ENCODE data around the gene KRT4.

The KRT4 gene

DNA sequence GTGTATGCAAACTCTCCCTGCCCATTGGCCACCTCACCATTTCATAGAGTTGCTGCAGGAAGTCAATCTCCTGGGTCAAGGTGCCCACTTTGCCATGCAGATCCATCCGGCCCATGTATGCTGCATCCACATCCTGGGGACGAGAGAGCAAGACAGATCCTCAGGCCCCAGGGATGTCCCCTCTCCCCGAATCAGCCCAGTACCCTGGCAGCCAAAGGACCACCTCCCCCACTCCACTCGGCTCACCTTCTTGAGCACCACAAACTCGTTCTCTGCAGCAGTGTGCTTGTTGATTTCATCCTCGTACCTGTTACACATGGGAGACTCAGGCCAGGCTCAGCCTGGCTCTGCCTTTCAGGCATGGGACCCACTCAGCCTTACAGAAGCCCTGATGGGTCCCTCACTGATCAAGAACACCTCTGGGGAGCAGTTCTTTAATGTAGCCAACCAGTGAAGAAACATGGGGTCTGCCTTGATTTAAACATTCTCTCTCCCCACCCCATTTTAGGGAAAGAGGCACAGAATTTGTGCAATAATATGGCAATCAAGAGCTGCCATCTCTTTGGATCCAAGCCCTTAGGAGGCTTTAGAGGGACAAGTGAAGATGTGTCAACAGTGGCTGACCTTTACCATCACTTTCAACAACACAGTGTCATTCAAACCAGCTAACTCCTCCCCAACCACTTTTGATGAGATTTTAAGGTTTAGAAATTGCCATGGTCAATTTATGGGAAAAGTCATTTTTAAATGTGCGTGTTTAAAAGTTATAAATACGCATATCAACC is 16.3 kb upstream of the KRT4 start:
- ATAC-seq: no peak
- Mint-ChIP-seq H3K27me3 (peaks cover 50% of the 10 kb centered on the region), H3K4me1 (no peaks in the 10 kb centered on the region), H3K27ac (no peak overlapping the region), H3K9me3 (no peaks in the 10 kb centered on the region), H3K4me3 (no peak overlapping the region), H3K36me3 (no peaks in the 10 kb centered on the region)

DNA sequence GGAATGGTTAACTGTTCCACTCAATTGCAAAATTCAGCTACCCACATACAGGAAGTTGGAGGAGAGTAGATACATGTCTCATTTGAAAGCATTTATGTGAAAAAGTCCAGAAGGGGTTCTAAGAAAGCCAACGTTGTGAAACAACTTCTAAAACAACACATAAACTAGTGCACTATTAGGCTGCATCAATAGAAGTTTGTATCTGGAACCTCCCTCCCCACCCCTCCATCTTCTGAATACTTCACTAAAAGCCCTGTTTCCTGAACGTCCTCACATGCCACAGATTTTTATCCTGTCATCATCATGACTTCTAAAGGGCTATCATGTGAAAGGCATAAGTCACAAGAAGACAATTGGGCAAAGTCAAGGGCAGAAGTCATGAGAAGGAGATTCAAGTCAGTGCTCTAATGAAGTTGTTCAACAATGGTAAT is 14.7 kb upstream of the KRT4 start:
- H3K27me3 Mint-ChIP-seq: peaks cover 54% of the 10 kb centered on the region
- no peak overlapping the region for H3K4me3 Mint-ChIP-seq
- H3K27ac Mint-ChIP-seq: no peak overlapping the region
- no peaks in the 10 kb centered on the region for H3K9me3 Mint-ChIP-seq
- ATAC-seq: no peak
- no peaks in the 10 kb centered on the region for H3K4me1 Mint-ChIP-seq
- H3K36me3 Mint-ChIP-seq: no peaks in the 10 kb centered on the region

DNA sequence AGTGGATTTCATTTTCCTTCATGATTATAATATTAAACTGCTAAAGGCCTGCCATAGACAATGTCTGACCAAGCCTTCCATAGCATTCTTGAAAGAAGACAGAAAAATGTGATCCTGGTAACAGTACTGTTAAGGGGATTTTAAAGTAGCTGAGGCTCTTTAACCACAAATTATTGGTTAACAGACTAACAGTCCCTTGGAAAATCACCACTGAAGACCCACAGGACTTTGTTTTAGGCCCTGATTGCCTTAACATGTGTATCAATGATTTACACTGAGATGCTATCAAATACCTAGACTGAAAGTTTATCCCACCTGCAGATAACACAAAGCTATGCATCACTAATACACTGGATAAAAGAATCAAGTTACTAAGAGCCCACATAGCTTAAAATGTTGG is 14.2 kb upstream of the KRT4 start:
- no peaks in the 10 kb centered on the region for H3K4me1 Mint-ChIP-seq
- no peak overlapping the region for H3K27ac Mint-ChIP-seq
- H3K4me3 Mint-ChIP-seq: no peak overlapping the region
- H3K36me3 Mint-ChIP-seq: no peaks in the 10 kb centered on the region
- H3K9me3 Mint-ChIP-seq: no peaks in the 10 kb centered on the region
- H3K27me3 Mint-ChIP-seq: peaks cover 59% of the 10 kb centered on the region
- no peak for ATAC-seq

DNA sequence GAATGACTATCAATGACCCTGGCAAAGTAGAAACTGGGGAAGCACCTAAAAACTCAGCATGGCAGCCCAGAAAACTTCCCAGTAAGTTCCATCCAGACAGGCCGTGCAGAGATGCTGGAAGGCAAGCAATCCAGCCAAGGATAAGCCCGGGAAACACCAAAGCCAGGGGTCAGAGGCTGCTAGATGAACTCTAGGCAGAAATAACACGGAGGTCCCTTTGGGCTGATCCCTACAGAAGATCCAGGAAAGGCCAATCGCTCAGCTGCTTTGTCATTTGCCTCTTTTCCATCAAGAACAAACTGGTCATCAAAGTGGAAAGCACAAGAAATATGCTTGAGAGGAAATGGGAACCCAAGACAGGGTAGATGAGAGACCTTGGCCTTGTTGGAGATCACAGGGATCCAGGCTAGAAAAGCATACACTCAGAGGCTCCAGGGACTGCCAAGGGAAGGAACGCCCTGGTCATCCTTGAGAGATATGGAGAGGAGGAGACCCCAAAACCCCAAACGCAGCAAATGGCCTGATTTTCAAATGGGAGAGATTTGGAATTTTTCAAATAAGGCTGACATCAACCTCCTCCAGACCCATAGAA is 13.7 kb upstream of the KRT4 start:
- no peaks in the 10 kb centered on the region for H3K4me1 Mint-ChIP-seq
- H3K27ac Mint-ChIP-seq: no peak overlapping the region
- H3K9me3 Mint-ChIP-seq: no peaks in the 10 kb centered on the region
- ATAC-seq: no peak
- H3K27me3 Mint-ChIP-seq: peaks cover 64% of the 10 kb centered on the region
- H3K36me3 Mint-ChIP-seq: no peaks in the 10 kb centered on the region
- no peak overlapping the region for H3K4me3 Mint-ChIP-seq

DNA sequence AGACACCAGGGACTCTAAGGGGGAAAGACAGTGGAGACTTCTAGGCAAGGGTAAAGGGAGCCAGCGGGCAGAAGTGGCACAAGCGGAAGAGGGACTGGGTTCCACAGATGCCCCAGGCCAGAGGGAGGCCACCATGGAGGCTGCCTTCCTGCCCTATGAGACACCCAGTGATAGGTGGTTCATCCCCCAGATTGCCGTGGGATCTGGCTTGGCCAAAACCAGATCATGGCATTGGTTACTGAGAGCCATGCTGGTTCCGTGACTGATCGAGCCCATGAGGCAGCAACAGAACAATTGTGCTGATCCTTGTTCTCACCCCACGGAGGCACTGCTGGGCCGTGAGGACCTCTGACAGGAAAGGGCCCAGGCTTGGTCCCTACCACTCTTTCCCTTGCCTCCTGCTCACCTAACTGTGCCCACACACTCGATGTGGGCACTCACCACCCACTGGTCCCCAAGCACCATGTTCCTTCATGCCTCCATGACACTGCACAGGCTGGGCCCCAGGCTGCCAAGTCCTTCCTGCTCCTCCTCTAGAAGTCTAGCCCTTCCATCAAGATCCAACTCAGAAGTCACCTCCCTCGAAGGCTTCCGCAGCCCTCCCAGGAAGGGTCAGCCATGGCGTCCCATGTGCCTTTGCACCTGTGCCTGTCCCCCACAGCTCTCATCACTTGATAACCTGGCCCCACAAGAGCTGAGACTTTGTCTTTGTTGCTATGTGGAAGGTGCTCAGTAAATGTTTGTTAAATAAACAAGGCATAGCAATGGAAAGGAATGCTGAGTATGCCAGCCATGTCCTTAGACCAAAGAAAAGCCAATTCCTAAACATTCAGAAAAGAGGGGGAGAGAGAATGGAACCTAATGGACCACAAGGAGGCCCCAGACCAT is 12.9 kb upstream of the KRT4 start:
- ATAC-seq: no peak
- H3K27me3 Mint-ChIP-seq: peaks cover 66% of the 10 kb centered on the region
- H3K27ac Mint-ChIP-seq: no peak overlapping the region

DNA sequence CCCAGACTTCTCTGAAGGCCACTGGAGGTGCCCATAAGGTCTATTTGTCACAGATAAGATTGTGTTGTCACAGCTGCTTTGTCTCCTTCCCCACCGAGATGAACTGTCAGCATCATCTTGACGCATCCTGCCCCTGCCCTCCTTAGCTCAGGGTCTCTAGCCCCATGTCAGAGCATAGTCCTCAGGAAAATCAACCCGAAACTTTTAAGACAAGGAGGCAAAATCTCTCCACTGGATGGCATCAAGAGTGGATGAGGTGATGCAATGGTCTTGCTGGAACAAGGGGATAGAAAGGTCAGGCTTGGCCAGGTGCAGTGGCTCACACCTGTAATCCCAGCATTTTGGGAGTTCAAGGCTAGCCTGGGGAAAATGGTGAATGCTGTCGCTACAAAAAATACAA is 12.0 kb upstream of the KRT4 start:
- Mint-ChIP-seq H3K27ac (no peak overlapping the region), H3K9me3 (no peaks in the 10 kb centered on the region), H3K4me1 (no peaks in the 10 kb centered on the region), H3K27me3 (peaks cover 60% of the 10 kb centered on the region), H3K36me3 (no peaks in the 10 kb centered on the region), H3K4me3 (no peak overlapping the region)
- no peak for ATAC-seq

More for the DNA sequence above, 12.9 kb upstream of the KRT4 start:
- no peaks in the 10 kb centered on the region for H3K36me3 Mint-ChIP-seq
- H3K4me3 Mint-ChIP-seq: no peak overlapping the region
- no peaks in the 10 kb centered on the region for H3K4me1 Mint-ChIP-seq
- H3K9me3 Mint-ChIP-seq: no peaks in the 10 kb centered on the region

DNA sequence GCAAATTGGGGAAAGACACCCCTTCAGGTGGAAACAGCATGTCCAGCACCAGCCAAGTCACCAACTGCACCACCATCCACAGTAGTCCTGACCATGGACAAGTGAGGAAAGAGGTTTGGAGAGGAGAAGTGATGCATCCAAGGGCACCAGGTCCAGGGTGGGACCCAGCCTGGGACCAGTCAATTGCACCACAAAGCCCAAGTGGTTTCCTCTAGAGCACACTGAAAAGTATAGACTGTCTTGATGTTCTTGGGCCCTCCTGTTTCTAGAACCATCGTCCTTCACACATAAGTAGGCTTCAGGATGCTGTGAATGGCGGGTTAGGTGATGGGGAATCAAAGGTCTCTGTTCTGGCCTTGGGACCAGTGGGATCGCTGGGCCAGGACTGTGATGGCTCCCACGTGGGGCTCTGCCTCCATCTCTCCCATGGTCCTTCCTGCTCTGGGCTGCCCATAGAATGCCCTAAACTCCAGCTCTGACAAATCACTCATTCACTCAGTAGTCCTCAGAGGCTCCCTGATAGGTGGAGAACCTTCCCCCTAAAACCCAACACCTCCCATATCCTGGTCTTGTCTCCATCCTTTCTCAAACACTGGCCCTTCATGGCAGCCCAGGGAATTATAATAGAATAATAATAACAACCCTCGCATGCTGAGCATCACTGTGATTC is 11.0 kb upstream of the KRT4 start:
- Mint-ChIP-seq H3K9me3 (no peaks in the 10 kb centered on the region), H3K27ac (no peak overlapping the region), H3K4me3 (no peak overlapping the region), H3K27me3 (peaks cover 60% of the 10 kb centered on the region), H3K4me1 (no peaks in the 10 kb centered on the region), H3K36me3 (no peaks in the 10 kb centered on the region)
- no peak for ATAC-seq

DNA sequence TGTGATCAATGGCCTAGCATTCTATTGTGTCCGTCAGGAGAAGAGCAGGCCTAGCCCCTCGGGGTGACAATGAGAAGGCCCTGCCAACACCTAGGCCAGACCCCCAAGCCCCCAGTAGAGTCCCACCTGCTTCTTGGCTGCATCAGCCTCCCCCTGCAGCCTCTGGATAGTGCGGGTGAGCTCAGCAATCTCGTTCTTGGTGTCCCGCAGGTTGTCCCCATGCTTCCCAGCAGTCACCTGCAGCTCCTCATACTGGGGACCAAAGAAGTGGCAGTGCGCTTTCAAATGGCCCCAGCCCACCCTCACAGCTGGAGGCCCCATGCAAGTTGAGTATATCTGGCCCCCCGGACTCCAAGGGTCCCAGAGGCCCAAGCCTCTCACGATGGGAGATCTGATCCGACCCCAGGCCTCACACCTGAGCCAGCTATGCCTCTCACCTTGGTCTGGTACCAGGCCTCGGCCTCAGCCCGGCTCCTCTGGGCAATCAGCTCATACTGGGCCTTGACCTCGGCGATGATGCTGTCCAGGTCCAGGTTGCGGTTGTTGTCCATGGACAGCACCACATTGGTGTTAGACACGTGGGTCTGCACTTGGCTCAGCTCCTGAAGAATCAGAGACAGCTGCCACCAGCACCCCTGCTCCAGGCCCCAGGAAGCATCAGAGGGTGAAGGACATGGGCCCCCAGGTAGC is 10.0 kb upstream of the KRT4 start:
- Mint-ChIP-seq H3K4me1 (no peaks in the 10 kb centered on the region), H3K27ac (no peak overlapping the region), H3K36me3 (no peaks in the 10 kb centered on the region), H3K9me3 (no peaks in the 10 kb centered on the region), H3K4me3 (no peak overlapping the region), H3K27me3 (peaks cover 62% of the 10 kb centered on the region)
- no peak for ATAC-seq

DNA sequence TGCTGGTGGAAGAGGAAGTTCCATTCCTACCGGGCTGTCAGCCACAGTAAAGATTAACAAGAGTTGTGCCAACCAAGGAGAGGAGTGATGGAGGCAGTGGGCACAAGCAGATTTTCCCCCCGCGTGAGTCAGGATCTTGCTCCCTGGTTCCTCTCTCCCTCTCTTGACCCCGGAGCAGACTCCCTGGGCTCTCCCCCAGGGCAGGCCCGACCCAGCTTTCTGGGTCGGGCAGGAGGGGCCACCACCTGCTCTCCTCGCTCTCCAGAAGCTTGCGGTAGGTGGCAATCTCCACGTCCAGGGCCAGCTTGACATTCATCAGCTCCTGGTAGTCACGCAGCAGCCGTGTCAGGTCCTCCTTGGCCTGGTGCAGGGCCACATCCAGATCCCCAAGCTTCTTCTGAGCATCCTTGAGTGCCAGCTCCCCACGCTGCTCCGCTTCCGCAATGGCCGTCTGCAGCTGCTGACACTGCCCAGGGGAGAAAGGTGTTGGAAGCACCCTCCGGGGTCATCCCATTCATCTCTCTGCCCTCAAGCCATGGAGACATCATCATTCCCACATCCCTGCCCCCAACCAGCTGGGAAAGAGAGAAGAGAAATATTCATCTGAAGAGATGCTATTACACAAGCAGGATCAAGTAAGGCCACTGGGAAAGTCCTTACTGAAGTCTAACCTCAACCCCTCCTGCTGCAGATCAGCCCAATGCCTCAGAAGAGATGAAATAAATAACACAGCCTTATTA is 9.0 kb upstream of the KRT4 start:
- Mint-ChIP-seq H3K4me3 (no peak overlapping the region), H3K27ac (no peak overlapping the region), H3K27me3 (peaks cover 71% of the 10 kb centered on the region)

DNA sequence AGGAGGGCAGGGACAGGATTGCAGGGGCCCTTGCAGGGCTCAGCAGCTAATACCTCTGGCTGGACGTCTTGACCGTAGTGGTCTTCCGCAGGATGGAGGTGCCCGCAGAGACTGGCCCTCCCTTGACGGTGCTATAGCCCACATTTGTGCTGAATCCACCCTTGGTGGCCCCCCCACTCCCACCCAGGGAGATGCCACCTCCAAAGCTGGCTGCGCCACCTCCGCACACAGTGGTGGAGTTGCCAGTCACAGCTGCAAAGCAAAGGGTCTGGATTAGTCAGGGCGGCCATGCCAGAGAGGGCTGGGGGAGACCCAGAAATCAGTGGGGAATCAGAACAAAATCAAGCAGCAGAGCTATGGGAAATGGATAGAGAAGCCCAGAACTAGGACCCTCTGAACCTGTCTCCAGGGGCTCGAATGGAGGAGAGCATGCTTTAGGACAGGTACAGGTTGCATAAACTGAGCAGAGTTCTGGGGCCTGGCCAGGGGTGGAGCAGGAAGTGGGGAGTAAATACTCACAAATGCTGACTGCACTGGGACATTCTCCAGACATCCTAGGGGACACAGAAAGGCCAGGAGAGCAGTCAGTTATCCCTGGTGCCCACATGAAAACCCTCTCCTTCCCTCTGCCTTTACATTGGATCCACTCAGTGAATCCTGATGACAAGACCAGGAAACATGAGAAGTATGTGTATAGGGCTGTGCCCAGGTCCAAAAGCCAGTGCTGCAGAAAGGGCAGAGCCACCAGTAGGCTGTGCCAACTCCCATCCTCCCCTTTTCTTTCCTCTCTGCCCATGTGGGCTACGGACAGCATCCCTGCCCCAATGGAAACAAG is 8.1 kb upstream of the KRT4 start:
- H3K4me3 Mint-ChIP-seq: no peak overlapping the region
- no peak for ATAC-seq
- peaks cover 72% of the 10 kb centered on the region for H3K27me3 Mint-ChIP-seq

More for the DNA sequence above, 9.0 kb upstream of the KRT4 start:
- Mint-ChIP-seq H3K9me3 (no peaks in the 10 kb centered on the region), H3K4me1 (no peaks in the 10 kb centered on the region), H3K36me3 (no peaks in the 10 kb centered on the region)
- no peak for ATAC-seq

DNA sequence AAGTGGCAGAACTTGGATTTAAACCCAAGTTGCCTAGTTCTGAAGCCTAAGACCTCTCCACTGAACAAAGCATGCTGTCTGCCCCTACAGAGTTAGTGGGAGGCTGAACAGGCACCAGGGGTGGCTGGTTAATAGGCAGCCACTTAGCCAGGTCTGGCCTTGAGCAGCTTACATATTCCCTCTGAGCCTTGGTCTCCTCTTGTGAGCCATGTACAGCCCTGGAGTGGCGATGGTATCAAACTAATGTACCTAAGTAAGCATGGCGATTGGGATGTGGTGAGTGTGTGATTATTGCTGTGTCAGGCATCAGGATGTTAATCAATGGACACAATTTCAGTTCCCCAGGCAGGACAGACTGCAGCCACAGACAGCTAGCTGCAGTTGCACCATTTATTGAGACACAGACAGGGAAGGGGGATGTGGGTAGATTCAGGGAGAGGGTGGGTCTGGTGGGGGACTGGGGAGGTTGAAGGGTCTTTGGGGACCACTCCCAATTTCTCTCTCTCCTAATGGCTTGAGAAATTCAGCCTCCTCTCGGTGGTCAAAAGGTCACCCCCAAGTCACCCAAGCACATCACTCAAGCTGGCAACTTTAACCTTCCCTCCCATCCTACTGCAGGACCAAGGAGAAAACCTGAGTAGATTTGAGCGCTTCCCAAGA is 7.3 kb upstream of the KRT4 start:
- no peak overlapping the region for H3K4me3 Mint-ChIP-seq
- ATAC-seq: no peak

More for the DNA sequence above, 8.1 kb upstream of the KRT4 start:
- Mint-ChIP-seq H3K27ac (no peak overlapping the region), H3K9me3 (no peaks in the 10 kb centered on the region), H3K36me3 (no peaks in the 10 kb centered on the region), H3K4me1 (no peaks in the 10 kb centered on the region)

DNA sequence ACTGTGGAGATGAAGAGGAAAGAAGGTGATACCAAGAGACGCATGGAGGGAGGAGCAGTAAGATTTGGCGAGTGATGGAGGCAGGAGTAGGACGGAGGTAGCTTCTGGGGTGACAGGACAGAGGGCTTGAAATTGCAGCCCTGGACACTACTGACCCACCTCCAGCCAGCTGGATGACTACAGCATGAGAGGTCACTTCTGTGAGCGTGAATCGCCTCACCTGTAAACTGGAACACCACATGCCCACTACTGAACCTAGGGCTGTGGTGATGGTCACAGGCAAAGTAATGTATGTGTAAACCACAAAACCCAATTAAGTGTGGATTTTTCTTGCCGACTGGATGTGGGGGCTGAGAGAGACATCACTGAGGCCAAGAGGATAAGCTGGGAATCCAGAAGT is 6.6 kb upstream of the KRT4 start:
- Mint-ChIP-seq H3K27ac (no peak overlapping the region), H3K27me3 (peaks cover 59% of the 10 kb centered on the region), H3K9me3 (no peaks in the 10 kb centered on the region), H3K4me1 (no peaks in the 10 kb centered on the region), H3K4me3 (no peak overlapping the region), H3K36me3 (no peaks in the 10 kb centered on the region)
- ATAC-seq: no peak

More for the DNA sequence above, 7.3 kb upstream of the KRT4 start:
- no peaks in the 10 kb centered on the region for H3K4me1 Mint-ChIP-seq
- H3K9me3 Mint-ChIP-seq: no peaks in the 10 kb centered on the region
- H3K27ac Mint-ChIP-seq: no peak overlapping the region
- H3K36me3 Mint-ChIP-seq: no peaks in the 10 kb centered on the region
- H3K27me3 Mint-ChIP-seq: peaks cover 66% of the 10 kb centered on the region

All from stimulated activated memory B cell treated with anti-CD40 and anti-IgM and Interleukin-4, amounts not matched to agents 10 μg/mL and 1 μg/mL and 100 μg/mL, for 72 hours (primary cell).